Astrocyte (in vitro differentiated cells and primary cell): ENCODE results near the gene AP4E1. TPM values are rescaled to one million over a fixed set of nuclear protein-coding genes. Genes with fewer than 3 reads are reported as not detected.

ENCODE experiments used
- DNase-seq: peaks from one replicate; pipeline ENCODE4 v3.0.0-alpha.2; 2010; ENCODE audit warnings: low read depth
- FAIRE-seq: peaks from 2 replicates; lab custom pipeline; 2011; peaks lifted over from hg19 to GRCh38; lab: Jason Lieb, UNC
- H2AFZ ChIP-seq: 2 replicates; pipeline ENCODE4 v1.6.0; 2012; ENCODE audit warnings: low read depth, low read length, inconsistent platforms
- H3K27ac ChIP-seq: 2 replicates; pipeline ENCODE4 v1.5.1; 2011; ENCODE audit warnings: low read depth, low read length, inconsistent platforms
- H3K27me3 ChIP-seq: 2 replicates; pipeline ENCODE4 v1.6.0; 2011; ENCODE audit warnings: low read length, inconsistent platforms; ENCODE audit not compliant: insufficient read depth
- H3K36me3 ChIP-seq: 2 replicates; pipeline ENCODE4 v1.5.1; 2011; ENCODE audit warnings: low read length, inconsistent platforms; ENCODE audit not compliant: insufficient read depth
- H3K4me1 ChIP-seq: 2 replicates; pipeline ENCODE4 v1.5.1; 2011; ENCODE audit warnings: low read length, inconsistent platforms; ENCODE audit not compliant: insufficient read depth
- H3K4me2 ChIP-seq: 2 replicates; pipeline ENCODE4 v1.6.0; 2012; ENCODE audit warnings: low read length, inconsistent platforms
- H3K4me3 ChIP-seq: 2 replicates; pipeline ENCODE4 v1.5.1; 2011; ENCODE audit warnings: low read depth, mild to moderate bottlenecking, low read length, inconsistent platforms; ENCODE audit not compliant: insufficient read depth
- H3K79me2 ChIP-seq: 2 replicates; pipeline ENCODE4 v1.6.0; 2012; ENCODE audit warnings: mild to moderate bottlenecking, low read length, inconsistent platforms; ENCODE audit not compliant: insufficient read depth
- H3K9ac ChIP-seq: 2 replicates; pipeline ENCODE4 v1.6.0; 2012; ENCODE audit warnings: mild to moderate bottlenecking, low read length, inconsistent platforms
- H3K9me3 ChIP-seq: 2 replicates; pipeline ENCODE4 v1.5.1; 2012; ENCODE audit warnings: low read depth, mild to moderate bottlenecking, low read length, inconsistent platforms; ENCODE audit not compliant: insufficient read depth
- H4K20me1 ChIP-seq: 2 replicates; pipeline ENCODE4 v1.6.0; 2012; ENCODE audit warnings: low read length, inconsistent platforms; ENCODE audit not compliant: insufficient read depth
- H3K27ac Mint-ChIP-seq: one replicate; pipeline ENCODE4 v1.8.0; 2021; ENCODE audit warnings: mild to moderate bottlenecking, mixed read lengths; ENCODE audit not compliant: unreplicated experiment
- H3K27me3 Mint-ChIP-seq: one replicate; pipeline ENCODE4 v1.8.0; 2021; ENCODE audit warnings: low read depth, mixed read lengths; ENCODE audit not compliant: unreplicated experiment
- H3K36me3 Mint-ChIP-seq: one replicate; pipeline ENCODE4 v1.8.0; 2021; ENCODE audit warnings: low read depth, mixed read lengths; ENCODE audit not compliant: unreplicated experiment
- H3K4me1 Mint-ChIP-seq: one replicate; pipeline ENCODE4 v1.8.0; 2021; ENCODE audit warnings: low read depth, mixed read lengths; ENCODE audit not compliant: unreplicated experiment
- H3K4me3 Mint-ChIP-seq: one replicate; pipeline ENCODE4 v1.8.0; 2021; ENCODE audit warnings: mild to moderate bottlenecking, moderate library complexity, mixed read lengths; ENCODE audit not compliant: unreplicated experiment
- H3K9me3 Mint-ChIP-seq: one replicate; pipeline ENCODE4 v1.8.0; 2021; ENCODE audit warnings: mild to moderate bottlenecking, mixed read lengths; ENCODE audit not compliant: unreplicated experiment
- CTCF ChIP-seq: IDR thresholded peaks from 2 replicates; pipeline ENCODE4 v1.5.1; 2011; ENCODE audit warnings: low read depth, mild to moderate bottlenecking, inconsistent platforms, low read length, moderate library complexity; ENCODE audit not compliant: insufficient read depth
- EZH2 ChIP-seq: IDR thresholded peaks from 2 replicates; pipeline ENCODE4 v1.6.1; 2012; ENCODE audit warnings: mild to moderate bottlenecking, low read length, inconsistent platforms; ENCODE audit not compliant: insufficient read depth
- total RNA-seq: library from RNA; stranded (reverse); gene quantifications from 2 replicates; pipeline ENCODE4 v1.2.1, GENCODE V29; 2021

Gene AP4E1
- total RNA-seq, 1 donor from 2014 or later, result 16.4 TPM

- Histone ChIP-seq H3K36me3 (no peaks in the 10 kb centered on the region), H3K4me3 (no peak overlapping the region), H3K27ac (no peak overlapping the region), H2AFZ (no peak overlapping the region), H3K4me1 (no peaks in the 10 kb centered on the region), H3K4me2 (no peak overlapping the region), H3K79me2 (no peaks in the 10 kb centered on the region), H3K9me3 (no peaks in the 10 kb centered on the region), H3K9ac (no peak overlapping the region), H4K20me1 (no peaks in the 10 kb centered on the region), H3K27me3 (no peaks in the 10 kb centered on the region)
- peaks cover 5% of the 10 kb centered on the region for H3K36me3 Mint-ChIP-seq
- no peaks in the 10 kb centered on the region for H3K4me1 Mint-ChIP-seq
- FAIRE-seq (no peak), DNase-seq (no peak)
- TF ChIP-seq CTCF (no peak), EZH2 (no peak)
- no peak overlapping the region for H3K4me3 Mint-ChIP-seq
- H3K27me3 Mint-ChIP-seq, result no peaks in the 10 kb centered on the region
- no peak overlapping the region for H3K27ac Mint-ChIP-seq
- peaks cover 11% of the 10 kb centered on the region for H3K9me3 Mint-ChIP-seq
Observed at GRCh38 chr15:51022206-51022605, 113.7 kb downstream of the AP4E1 start.

DNA sequence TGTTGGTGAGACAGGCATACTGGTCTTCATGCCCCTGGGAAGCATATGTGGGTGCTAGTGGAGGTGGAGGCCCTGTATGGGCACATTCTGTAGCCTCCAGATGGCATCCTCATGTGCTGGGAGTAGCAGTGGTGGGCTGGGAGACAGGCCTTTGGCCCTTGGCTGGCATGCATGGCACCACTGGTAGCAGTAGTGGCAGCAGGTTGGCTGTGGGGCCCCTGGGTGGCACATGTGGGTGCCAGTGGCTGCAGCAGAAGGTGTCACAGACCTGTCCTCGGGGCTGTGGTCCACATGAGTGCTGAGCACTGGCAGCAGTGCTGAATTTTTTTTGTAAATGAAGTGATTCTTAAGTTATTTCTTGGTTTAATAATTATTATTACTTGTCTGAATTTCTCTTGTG lies 115.0 kb downstream of the AP4E1 start:
- Histone ChIP-seq H3K4me2 (no peak overlapping the region), H3K4me1 (no peaks in the 10 kb centered on the region), H3K27ac (no peak overlapping the region), H3K9me3 (no peaks in the 10 kb centered on the region), H3K79me2 (no peaks in the 10 kb centered on the region), H3K4me3 (no peak overlapping the region), H4K20me1 (no peaks in the 10 kb centered on the region), H3K36me3 (no peaks in the 10 kb centered on the region), H2AFZ (no peak overlapping the region), H3K9ac (no peak overlapping the region), H3K27me3 (no peaks in the 10 kb centered on the region)
- no peak overlapping the region for H3K27ac Mint-ChIP-seq
- no peak for FAIRE-seq
- H3K27me3 Mint-ChIP-seq, result no peaks in the 10 kb centered on the region
- DNase-seq, result no peak
- no peaks in the 10 kb centered on the region for H3K4me1 Mint-ChIP-seq
- TF ChIP-seq EZH2 (no peak), CTCF (no peak)
- H3K36me3 Mint-ChIP-seq, result peaks cover 3% of the 10 kb centered on the region
- no peak overlapping the region for H3K4me3 Mint-ChIP-seq
- peaks cover 8% of the 10 kb centered on the region for H3K9me3 Mint-ChIP-seq

GRCh38 chr15:51024735-51025453 lies 116.4 kb downstream of the AP4E1 start:
- no peaks in the 10 kb centered on the region for H3K36me3 ChIP-seq
- H3K9ac ChIP-seq, result no peak overlapping the region
- H3K4me1 Mint-ChIP-seq, result no peaks in the 10 kb centered on the region
- H3K4me3 Mint-ChIP-seq, result no peak overlapping the region
- H3K79me2 ChIP-seq, result no peaks in the 10 kb centered on the region
- no peaks in the 10 kb centered on the region for H3K27me3 ChIP-seq
- DNase-seq (no peak), FAIRE-seq (no peak)
- H2AFZ ChIP-seq, result no peak overlapping the region
- H3K9me3 Mint-ChIP-seq, result peaks cover 3% of the 10 kb centered on the region
- no peak overlapping the region for H3K27ac ChIP-seq
- H3K4me2 ChIP-seq, result no peak overlapping the region
- no peak for TF ChIP-seq CTCF
- no peak for TF ChIP-seq EZH2
- H3K27ac Mint-ChIP-seq, result no peak overlapping the region
- peaks cover 3% of the 10 kb centered on the region for H3K36me3 Mint-ChIP-seq
- no peaks in the 10 kb centered on the region for H4K20me1 ChIP-seq
- H3K4me1 ChIP-seq, result no peaks in the 10 kb centered on the region
- H3K9me3 ChIP-seq, result no peaks in the 10 kb centered on the region
- no peaks in the 10 kb centered on the region for H3K27me3 Mint-ChIP-seq
- no peak overlapping the region for H3K4me3 ChIP-seq
